GM12872 (cell line): ENCODE data around the gene PARD3B.

ENCODE experiments used
- TF ChIP-seq, protein P1 (sequence below): IDR thresholded peaks from 3 replicates; pipeline ENCODE4 v1.5.1; 2011; ENCODE audit warnings: low read depth, mild to moderate bottlenecking, low read length, moderate library complexity; ENCODE audit not compliant: insufficient read depth

The PARD3B gene

DNA sequence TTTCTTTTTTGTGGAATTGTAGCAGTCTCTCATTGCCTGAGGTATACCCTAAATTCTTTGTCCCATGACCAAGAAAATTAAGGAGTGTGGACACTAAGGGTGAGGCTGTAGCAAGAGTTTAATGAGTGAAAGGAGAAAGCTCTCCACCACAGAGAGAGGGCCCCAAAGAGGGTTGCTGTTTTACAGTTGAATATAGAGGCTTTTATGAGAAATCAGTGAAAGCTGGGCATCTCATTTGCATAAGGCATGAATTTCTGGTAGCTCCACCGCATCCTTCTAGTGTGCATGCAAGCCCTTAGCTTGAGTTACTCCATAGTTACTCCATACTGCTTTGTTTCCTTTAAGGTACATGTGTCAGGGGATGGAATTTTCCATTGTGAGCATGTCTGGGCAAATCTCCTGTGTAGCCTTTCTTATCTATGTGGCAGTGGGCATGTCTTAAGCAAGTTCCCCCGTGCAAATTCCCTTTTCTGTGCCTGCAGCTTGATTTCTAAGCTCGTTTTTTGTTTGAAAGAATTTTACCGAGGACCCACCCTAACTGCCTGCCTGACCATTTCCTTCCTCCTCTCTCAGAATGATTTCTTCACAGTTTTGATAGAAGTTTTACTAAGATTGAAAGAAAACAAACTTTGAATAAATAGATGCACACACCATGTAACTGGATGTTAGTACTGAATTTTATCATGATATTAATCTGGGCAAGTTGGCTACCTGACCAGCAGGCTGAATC, 218.9 kb downstream of the PARD3B start:
- TF ChIP-seq, protein P1, sequence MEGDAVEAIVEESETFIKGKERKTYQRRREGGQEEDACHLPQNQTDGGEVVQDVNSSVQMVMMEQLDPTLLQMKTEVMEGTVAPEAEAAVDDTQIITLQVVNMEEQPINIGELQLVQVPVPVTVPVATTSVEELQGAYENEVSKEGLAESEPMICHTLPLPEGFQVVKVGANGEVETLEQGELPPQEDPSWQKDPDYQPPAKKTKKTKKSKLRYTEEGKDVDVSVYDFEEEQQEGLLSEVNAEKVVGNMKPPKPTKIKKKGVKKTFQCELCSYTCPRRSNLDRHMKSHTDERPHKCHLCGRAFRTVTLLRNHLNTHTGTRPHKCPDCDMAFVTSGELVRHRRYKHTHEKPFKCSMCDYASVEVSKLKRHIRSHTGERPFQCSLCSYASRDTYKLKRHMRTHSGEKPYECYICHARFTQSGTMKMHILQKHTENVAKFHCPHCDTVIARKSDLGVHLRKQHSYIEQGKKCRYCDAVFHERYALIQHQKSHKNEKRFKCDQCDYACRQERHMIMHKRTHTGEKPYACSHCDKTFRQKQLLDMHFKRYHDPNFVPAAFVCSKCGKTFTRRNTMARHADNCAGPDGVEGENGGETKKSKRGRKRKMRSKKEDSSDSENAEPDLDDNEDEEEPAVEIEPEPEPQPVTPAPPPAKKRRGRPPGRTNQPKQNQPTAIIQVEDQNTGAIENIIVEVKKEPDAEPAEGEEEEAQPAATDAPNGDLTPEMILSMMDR, result no peak

DNA sequence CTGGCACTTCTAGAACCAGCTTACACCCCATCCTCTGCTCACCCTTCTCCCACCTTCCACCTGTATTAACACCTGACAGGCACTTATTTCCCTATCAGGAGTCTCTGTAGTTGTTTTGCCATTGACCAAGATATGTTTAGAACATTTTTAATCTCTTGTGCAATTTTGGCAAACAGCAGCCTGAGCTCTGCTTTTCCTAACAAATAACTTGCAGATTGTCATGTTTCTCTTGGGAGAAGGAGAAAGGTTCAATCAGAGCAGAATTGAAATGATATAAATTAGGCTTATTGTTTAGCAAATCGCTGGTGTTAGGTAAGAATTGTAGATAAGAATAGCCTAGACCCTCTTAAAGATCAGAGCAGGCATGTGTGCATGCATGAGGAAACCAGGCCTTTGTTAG, 225.5 kb downstream of the PARD3B start:
- TF ChIP-seq, protein P1, result no peak

DNA sequence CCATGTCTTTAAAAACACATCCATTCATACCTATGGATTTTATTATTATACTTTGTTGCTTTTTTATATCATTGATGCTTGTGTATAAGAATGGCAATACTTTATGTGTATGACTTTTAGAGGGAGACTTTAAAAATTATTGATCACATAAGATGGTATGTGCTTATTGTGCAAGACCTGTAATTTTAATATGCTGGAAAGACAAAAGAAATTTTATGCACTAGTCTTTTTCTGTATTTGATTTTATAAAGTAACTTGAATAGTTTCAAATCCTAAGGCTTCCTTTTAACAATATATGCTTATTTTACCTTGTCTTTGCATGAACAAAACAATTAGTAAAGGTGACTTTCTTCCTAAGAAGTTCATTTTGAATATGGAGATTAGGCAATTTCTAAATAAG, 226.4 kb downstream of the PARD3B start:
- TF ChIP-seq, protein P1, result no peak

DNA sequence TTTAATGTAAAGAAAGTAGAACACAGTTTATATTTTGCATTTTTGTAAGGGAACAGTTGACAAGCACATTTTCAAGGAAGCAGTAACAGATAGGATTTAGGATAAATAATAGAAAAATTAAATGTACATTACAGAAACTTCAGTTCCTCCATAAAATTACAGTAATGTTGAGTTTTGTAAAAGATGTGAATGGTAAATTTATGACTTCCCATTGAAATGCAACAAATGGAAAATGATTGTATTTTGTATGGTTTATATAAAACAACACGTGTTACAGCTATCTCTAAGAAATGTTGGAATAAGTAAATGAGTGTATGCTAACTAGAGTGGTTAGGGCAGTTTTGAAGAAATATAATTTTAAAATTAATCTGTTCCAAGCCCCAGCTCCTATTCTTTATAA, 227.3 kb downstream of the PARD3B start:
- TF ChIP-seq, protein P1, result no peak

DNA sequence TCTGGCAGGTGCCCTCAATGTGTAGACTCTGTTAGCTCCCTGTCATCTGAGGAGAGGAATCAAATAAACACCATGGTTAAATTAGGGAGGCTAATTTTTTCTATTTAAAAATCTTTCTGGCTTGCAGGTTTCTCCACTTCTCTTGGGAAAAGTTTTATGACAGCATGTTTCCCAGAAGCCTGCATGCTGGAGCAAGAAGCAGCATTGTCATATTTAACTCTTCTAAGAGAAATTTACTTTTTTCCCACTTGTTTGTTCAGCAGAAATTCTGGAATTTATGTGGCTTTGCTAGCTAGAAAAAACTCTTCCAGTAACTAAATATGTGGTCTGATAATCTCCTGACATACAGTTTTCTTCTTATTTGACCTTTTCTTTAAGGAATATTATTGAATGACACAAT, 230.5 kb downstream of the PARD3B start:
- TF ChIP-seq, protein P1, result no peak

DNA sequence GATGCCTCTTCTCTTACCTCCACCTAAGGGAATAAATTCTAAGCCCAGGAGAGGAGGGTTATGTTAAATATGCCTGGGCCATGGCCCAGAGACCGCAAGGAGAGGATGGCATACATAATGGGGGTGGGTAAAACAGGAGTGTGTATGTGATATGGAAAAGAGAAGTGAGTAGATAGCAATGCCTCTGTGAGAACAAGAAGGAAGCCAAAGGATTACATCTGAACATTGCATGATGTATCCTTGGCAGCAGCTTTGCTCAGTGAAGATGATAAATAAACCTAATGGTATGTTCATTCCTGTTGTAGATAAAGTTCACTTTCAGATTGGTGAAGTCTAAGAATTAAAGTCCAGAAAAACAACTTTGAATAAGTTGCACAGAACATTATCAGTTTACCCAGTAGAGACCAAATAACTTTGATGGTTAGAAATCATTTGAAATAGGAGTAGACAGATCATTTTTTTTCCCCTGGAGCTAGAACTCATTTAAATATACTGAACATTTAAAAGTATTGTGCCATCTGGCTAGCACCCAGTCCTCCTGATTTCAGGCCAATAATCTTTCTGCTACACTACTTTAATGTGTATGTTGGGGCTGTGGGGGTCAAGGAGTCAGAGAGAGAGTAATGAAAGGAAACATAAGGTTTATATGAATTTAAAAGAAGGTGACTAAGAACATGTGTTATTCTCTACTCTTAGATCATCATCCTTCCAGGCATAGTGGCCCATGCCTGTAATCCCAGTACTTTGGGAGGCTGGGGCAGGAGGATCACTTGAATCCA, 231.7 kb downstream of the PARD3B start:
- TF ChIP-seq, protein P1, result no peak

DNA sequence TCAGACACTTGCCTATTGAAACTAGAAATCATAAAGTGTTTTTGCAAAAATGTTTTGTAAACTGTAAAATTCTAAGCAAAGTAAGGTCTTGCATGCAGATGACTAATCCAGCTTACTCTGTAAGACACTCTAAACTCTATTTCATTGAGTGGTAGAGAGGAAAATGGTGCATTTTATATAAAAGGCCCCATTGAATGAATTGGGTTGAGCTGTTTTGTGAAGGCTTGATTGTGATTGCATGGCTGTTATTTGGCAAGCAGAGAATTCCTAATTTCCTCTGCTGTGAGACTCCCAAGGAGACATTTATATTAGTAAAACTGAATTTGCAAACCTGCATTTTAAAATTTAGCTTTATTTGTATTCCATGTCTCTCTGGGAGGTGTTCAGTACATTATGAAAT, 234.5 kb downstream of the PARD3B start:
- TF ChIP-seq, protein P1, result no peak
